ENCODE results near the gene DAZAP1. TPM values are rescaled to one million over a fixed set of nuclear protein-coding genes. Genes with fewer than 3 reads are reported as not detected.

Gene DAZAP1
- total and polyA plus RNA-seq, 8 donors, result 35.3 to 67.4 (median 55.1) TPM

DNA sequence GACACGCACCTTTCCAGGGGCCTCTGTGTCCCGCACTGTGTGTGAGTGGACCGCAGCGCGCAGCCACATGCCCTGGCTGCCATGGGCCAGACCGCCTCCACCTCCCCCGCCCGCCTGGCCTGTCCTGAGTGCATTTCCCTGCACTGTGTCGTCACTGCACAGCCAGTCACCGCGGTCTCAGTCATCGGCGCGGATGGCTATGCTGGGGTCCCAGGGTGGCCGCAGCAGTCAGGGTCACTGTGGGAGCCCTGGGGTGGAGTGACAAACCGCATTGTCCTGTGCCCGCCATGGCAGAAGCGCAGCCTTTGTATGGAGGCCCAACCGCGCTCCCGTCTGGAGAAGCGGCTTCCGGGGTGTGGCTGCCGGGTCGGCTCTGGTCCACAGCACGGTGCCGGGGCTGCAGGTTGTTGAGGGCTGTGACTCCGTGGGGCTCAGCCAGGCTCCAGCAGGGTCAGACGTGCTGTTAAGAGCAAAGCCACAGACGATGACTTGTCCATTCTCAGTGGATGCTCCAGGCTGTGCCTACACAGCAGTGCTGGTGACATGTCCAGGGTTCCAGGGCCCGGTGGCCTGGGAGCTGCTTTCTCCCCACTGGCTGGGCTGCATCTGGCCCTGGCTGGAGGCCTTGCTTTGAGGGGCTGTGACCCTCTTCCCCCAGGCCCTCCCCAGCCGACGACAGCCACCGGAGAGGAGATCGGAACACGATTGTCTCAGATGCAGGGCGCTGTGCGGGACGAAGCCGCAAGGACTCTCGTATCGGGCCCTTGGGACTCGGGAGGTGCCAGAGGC lies 30.0 kb upstream of the DAZAP1 start:
- Histone ChIP-seq H3K36me3 (peaks cover 0 to 16% (median 0%) of the 10 kb centered on the region in 3 donors), H3K9me3 (no peaks in the 10 kb centered on the region), H3K27me3 (no peaks in the 10 kb centered on the region), H3K27ac (no peak overlapping the region), H3K4me3 (no peak overlapping the region), H3K4me1 (peaks cover 6 to 13% (median 6%) of the 10 kb centered on the region in 3 donors)
- FAIRE-seq (no peak), DNase-seq (peak in 2 of 6 donors; percentile 19 to 71), ATAC-seq (no peak)
- TF ChIP-seq, protein P1, sequence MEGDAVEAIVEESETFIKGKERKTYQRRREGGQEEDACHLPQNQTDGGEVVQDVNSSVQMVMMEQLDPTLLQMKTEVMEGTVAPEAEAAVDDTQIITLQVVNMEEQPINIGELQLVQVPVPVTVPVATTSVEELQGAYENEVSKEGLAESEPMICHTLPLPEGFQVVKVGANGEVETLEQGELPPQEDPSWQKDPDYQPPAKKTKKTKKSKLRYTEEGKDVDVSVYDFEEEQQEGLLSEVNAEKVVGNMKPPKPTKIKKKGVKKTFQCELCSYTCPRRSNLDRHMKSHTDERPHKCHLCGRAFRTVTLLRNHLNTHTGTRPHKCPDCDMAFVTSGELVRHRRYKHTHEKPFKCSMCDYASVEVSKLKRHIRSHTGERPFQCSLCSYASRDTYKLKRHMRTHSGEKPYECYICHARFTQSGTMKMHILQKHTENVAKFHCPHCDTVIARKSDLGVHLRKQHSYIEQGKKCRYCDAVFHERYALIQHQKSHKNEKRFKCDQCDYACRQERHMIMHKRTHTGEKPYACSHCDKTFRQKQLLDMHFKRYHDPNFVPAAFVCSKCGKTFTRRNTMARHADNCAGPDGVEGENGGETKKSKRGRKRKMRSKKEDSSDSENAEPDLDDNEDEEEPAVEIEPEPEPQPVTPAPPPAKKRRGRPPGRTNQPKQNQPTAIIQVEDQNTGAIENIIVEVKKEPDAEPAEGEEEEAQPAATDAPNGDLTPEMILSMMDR (IDR thresholded peaks at IDR 0.05), result no peak
- WGBS, 2 donors, result 96% methylated on average over 43 of the region's 43 CpGs
- intact Hi-C loops (cut with DNase I), result no loop called here

DNA sequence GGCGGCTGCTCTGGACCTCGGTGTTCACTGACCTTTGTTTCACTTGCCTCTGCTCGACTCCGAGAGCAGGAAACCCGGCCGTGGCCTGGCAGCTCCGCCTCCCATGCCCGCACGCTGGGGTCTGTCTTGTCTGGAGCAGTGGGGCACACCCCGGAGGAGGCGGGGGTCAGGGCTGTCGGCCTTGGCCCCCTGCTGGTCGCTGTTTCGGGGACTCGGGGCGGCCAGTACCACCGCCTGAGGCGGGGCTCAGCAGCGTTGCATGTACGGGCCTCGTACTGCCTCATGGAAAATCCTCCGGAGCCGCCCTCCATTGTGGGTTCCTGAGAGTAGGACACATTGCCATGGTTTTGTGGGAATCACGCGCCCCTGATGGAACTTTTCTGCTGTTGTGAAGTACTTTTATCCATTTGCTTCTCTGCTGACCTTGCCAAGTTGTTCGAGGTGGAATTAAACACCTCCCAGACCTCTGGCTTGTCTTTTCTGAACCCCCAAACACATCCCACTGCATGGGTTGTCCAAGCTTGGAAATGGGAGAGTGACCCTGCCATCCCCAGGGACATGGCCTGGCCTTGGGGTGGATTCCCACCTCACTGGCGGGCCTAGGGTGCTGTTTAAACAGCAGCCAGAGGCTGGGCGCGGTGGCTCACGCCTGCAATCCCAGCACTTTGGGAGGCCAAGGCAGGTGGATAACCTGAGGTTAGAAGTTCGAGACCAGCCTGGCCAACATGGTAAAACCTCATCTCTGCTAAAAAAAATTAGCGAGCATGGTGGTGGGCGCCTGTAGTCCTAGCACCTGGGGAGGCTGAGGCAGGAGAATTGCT lies 29.2 kb upstream of the DAZAP1 start:
- intact Hi-C loops (cut with DNase I), result no loop called here
- Histone ChIP-seq H3K4me3 (no peak overlapping the region), H3K27me3 (no peaks in the 10 kb centered on the region), H3K9me3 (no peaks in the 10 kb centered on the region), H3K4me1 (peaks cover 1 to 7% (median 2%) of the 10 kb centered on the region in 3 donors), H3K36me3 (peaks cover 0 to 9% (median 0%) of the 10 kb centered on the region in 3 donors), H3K27ac (no peak overlapping the region)
- FAIRE-seq (no peak), DNase-seq (peak in 2 of 6 donors; percentile 45 to 73), ATAC-seq (no peak)
- TF ChIP-seq, protein P1 (IDR thresholded peaks at IDR 0.05), result no peak
- WGBS, 2 donors, result 91 to 92% methylated on average over 33 of the region's 33 CpGs

DNA sequence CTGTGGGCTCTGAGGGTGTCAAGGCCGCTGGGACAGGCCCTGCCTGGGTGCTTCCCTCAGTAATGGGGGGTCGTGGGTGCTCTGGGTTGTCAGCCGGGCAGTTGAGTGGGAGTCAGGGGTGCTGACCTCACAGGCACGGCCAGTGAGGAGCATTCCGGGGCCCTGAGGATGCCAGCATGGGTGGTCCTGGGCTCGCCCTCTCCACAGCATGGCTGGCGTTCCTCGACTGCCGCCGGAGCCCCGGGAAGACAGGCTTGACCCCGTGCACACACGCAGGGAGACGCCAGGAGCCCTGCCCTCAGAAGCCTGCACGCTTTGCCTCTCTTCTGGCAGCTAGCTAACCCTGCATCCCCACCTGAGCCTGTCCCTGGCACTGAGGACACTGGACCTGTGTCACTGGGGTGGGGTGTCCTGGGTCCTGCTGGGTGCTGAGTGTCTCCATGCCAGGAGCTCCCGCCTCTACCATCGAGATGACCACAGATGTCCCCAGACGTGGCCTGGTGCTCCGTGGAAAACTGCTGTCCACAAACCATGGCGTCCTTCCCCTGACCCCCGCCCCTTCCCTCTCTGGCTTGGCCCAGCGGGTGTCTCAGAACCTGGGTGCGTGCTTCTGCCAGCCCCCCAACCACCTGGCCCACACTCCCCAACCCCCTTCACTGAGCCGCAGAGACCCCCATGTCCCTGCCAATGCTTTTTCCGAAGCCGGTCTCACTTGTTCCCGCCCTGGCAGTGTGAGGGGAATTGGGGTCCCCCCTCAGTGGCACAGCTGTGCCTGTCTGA lies 28.1 kb upstream of the DAZAP1 start:
- DNase-seq, result peak in 2 of 6 donors; percentile 34 to 77
- no peaks in the 10 kb centered on the region for H3K4me1 ChIP-seq
- WGBS, 2 donors, result 78 to 87% methylated on average over 27 of the region's 27 CpGs

DNA sequence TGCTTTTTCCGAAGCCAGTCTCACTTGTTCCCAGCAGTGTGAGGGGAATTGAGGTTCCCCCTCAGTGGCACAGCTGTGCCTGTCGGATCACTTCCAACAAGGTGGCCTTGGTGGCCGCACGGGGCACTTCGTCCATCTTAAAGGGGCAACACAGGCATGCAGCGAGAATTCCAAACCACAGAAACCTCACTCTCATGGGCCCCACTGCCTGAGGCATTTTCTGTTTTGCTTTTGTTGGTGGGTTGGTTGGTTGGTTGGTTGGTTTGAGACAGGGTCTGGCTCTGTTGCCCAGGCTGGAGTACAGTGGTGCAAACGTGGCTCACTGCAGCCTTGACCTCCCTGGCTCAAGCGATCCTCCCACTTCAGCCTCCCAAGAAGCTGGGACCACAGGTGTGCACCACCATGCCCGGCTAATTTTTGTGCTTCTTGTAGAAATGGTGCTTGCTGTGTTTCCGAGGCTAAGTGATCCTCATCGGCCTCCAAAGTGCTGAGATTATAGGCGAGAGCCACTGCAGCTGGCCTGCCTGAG lies 27.4 kb upstream of the DAZAP1 start:
- Histone ChIP-seq H3K4me1 (peaks cover 3 to 6% (median 6%) of the 10 kb centered on the region in 3 donors), H3K36me3 (peaks cover 0 to 5% (median 0%) of the 10 kb centered on the region in 3 donors), H3K9me3 (no peaks in the 10 kb centered on the region), H3K4me3 (no peak overlapping the region), H3K27me3 (no peaks in the 10 kb centered on the region), H3K27ac (no peak overlapping the region)
- ATAC-seq (no peak), FAIRE-seq (no peak), DNase-seq (peak in 1 of 6 donors; percentile 15)
- intact Hi-C loops (cut with DNase I), result no loop called here
- TF ChIP-seq, protein P1 (IDR thresholded peaks at IDR 0.05), result no peak
- WGBS, 2 donors, result 48 to 50% methylated on average over 12 of the region's 12 CpGs

More for the DNA sequence above, 28.1 kb upstream of the DAZAP1 start:
- FAIRE-seq (no peak), ATAC-seq (no peak)
- TF ChIP-seq, protein P1 (IDR thresholded peaks at IDR 0.05), result no peak
- intact Hi-C loops (cut with DNase I), result no loop called here
- Histone ChIP-seq H3K4me3 (no peak overlapping the region), H3K27ac (no peak overlapping the region), H3K27me3 (no peaks in the 10 kb centered on the region), H3K36me3 (peaks cover 0 to 7% (median 0%) of the 10 kb centered on the region in 3 donors), H3K9me3 (no peaks in the 10 kb centered on the region)

Data from pancreas (tissue), 10 donors.